CD4-positive, alpha-beta T cell treated with Interleukin-10 for 1 hour (primary cell): Measurements from ENCODE around the gene GSAP.
A peak's percentile ranks its signal among the peaks of the same experiment; 100 is the strongest.
"Not testable (repeated sequence)": the region's sequence is repeated elsewhere in the genome, so short reads cannot be mapped to it uniquely, and the experiment has no call there.

Experiments
- DNase-seq: peaks from one replicate; pipeline ENCODE4 v3.0.0-alpha.2; 2020

GSAP gene

GRCh38 chr7:77353911-77354310 lies 62.2 kb downstream of the GSAP start:
- DNase-seq: no peak

- DNase-seq: no peak
Measured at GRCh38 chr7:77353407-77353721, 62.8 kb downstream of the GSAP start.

DNA sequence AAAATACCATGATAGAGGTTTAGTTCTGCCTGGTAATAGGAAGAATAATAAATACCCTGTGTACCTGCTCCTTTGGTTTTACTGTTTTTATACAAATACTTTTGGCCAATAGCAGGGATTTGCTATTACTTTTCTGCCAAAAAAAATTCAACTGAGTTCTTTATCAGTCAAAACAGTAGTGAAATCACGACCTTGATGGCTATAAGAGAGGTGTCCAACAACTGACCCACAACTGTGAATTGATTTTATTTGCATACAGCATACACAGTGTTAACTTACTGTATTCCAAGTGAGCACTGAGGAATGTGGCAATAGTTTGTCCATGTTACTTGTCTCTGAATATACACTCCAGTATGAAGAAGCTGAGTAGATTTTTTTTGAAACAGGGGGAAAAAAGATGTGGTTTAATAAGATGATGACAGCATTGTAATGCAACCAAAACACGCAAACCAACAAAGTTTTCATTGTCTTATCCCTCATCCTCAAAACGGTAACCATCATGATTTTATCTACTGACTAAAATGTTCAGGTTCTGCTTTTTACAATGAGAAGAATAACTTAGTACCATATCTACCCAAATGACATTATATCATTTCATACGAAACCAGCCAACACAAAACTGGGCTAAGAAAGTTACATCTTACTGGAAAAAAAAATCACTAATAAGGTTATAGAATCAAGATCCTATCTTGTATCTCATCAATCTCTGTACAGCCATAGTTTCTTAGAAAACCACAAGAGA lies 63.3 kb downstream of the GSAP start:
- DNase-seq: no peak

- peak; percentile 73 for DNase-seq
Measured at GRCh38 chr7:77351539-77352004, 64.6 kb downstream of the GSAP start.

DNA sequence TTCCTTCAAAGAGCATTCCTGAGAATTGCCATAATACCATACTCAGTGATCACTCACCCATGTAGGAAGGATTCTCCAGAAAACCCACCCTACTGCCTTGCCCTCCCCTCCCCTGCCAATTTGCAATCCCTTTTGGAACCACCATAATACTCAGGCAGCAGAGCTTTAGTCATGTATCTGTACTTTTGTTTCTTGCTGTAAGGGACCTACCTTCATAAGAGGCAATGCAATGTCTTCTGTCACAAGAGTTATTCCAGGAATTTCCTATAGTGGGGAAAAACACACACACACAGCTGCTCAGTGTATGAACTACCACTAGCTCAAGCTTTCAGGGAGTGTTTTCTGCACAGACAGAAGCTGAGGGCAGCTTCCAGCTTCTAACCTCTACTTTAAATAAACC lies 67.0 kb downstream of the GSAP start:
- no peak for DNase-seq

DNA sequence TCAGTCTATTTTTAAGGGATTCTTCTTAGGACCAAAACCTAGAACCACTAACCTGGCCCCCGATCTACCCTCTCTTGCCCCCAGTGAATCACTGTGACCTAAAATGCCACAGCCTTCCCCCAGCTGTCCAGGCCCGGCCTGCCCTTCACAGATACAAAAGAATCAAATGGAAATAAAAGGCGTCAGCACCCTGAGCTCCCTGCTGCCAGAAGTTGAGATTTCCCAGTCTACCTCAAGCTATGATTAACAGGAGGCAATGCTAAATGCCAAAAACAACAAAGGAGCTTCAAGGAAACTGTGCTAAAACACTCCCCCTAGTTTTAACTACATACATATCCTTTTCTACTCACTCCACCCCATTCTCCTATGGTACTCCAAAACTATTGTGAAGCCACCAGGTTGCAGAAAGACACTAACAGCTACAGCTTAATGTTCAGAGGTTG lies 67.8 kb downstream of the GSAP start:
- DNase-seq: no peak

- DNase-seq: no peak
Measured at GRCh38 chr7:77346441-77346840, 69.7 kb downstream of the GSAP start.

DNA sequence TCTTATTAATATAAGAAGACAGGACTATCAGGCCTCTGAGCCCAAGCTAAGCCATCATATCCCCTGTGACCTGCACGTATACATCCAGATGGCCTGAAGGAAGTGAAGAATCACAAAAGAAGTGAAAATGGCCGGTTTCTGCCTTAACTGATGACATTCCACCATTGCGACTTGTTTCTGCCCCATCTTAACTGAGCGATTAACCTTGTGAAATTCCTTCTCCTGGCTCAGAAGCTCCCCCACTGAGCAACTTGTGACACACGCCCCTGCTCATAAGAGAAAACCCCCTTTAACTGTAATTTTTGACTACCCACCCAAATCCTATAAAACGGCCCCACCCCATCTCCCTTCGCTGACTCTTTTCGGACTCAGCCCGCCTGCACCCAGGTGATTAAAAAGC lies 70.7 kb downstream of the GSAP start:
- not testable (repeated sequence) for DNase-seq

DNA sequence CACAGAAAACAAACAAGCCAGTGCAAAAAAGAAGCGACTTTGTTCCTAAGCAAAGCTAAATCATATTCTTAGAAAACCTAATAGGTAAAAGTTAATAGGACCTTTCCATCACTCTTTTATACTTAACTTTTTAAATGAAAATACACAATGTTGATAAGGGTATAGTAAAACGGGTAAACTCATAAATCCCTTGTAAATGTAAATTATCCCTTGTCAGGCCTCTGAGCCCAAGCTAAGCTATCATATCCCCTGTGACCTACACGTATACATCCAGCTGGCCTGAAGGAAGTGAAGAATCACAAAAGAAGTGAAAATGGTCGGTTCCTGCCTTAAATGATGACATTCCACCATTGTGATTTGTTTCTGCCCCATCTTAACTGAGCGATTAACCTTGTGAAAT lies 76.4 kb downstream of the GSAP start:
- no peak for DNase-seq

- no peak for DNase-seq
Measured at GRCh38 chr7:77338883-77339629, 77.1 kb downstream of the GSAP start.

GRCh38 chr7:77338260-77338659 lies 77.9 kb downstream of the GSAP start:
- no peak for DNase-seq

DNA sequence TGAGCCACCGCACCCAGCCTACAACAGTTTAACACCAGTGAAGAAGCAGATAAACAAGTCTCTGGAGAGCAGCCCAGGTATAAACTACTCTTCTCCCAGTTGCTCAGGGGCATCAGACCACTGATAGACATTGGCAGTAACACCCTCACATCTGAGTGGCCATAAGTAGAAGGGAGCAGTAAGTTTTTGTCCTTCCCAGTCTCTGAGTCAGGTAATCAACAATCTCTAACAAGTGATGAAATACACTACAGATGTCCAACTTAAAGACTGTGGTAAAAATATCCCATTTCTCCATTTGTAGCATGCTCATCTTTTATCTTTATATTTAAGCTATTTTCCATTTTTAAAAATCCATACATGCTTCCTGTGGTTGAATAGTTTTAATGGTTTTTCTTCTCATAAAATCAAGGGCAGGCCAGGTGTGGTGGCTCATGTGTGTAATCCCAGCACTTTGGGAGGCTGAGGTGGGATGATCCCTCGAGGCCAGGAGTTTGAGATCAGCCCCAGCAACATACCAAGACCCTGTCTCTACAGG lies 78.6 kb downstream of the GSAP start:
- no peak for DNase-seq

- no peak for DNase-seq
Measured at GRCh38 chr7:77335581-77335980, 80.6 kb downstream of the GSAP start.

- DNase-seq: not testable (repeated sequence)
Measured at GRCh38 chr7:77334039-77334438, 82.1 kb downstream of the GSAP start.

GRCh38 chr7:77331938-77332695 lies 84.0 kb downstream of the GSAP start:
- peak; percentile 74 for DNase-seq

GRCh38 chr7:77330169-77330882 lies 85.8 kb downstream of the GSAP start:
- DNase-seq: peak; percentile 44

GRCh38 chr7:77329466-77330168 lies 86.5 kb downstream of the GSAP start:
- no peak for DNase-seq

- DNase-seq: no peak
Measured at GRCh38 chr7:77328669-77329068, 87.5 kb downstream of the GSAP start.

- DNase-seq: peak; percentile 45
Measured at GRCh38 chr7:77327932-77328628, 88.1 kb downstream of the GSAP start.

DNA sequence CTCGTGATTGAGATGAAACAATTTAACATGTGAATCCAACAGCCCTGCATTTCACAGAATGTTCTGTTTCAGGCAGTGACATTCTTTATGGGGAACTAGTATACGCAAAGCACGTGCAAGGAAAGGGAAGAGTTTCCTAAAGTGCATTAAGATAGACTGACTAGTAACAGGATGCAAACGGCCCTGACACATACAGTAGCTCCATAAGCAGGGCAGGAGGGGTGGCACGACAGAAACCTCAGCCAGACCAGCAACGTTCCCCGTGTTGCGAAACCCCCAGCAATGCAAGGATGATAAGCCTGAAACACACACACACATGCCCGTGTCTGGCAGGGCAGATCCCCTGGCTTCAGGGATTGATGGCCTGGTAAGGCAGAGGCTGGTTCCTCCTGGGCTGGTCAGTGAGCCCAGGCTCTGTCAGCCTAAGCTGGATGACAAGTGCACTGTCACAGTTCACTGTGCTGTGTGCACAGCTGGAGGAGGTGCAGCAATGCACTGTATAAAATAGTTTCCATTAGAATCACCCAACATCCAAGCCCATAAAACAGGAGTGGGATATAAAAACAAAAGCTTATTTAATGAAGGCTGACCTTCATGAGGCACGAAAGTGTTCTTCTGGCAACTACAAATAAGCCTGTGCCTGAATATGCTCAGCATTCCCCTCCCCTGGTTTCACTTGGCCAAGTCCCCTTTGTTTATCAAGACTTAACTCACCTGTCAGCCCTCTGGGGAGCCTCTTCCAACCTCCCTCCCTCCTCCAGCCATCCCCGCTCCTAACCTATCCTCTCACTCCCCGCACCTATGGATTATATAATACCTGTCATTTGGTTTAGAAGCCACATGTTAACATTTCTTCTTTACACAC lies 88.8 kb downstream of the GSAP start:
- DNase-seq: no peak
